SK-N-SH treated with all-trans-retinoic acid at 6 μM for 48 hours (cell line): Measurements from ENCODE around the gene PARVB.
"Not testable (repeated sequence)": the region's sequence is repeated elsewhere in the genome, so short reads cannot be mapped to it uniquely, and the experiment has no call there.

Experiments
- ARNTL ChIP-seq: fragments of 450-650 bp; formaldehyde crosslinking; IDR thresholded peaks from 2 replicates; pipeline ENCODE4 v1.5.0; 2020; ENCODE audit warnings: low read depth, mild to moderate bottlenecking, moderate library complexity, borderline replicate concordance
- CSDC2 ChIP-seq: fragments of 250-450 bp; sonication (Bioruptor Pico); IDR thresholded peaks from 2 replicates; pipeline ENCODE4 v1.5.0; 2020; ENCODE audit warnings: mild to moderate bottlenecking, moderate library complexity
- GLIS3 ChIP-seq: fragments of 250-450 bp; sonication (Bioruptor Pico); IDR thresholded peaks from 2 replicates; pipeline ENCODE4 v1.5.0; 2020; ENCODE audit warnings: mild to moderate bottlenecking, moderate library complexity
- ISL1 ChIP-seq: fragments of 250-450 bp; sonication (Bioruptor Pico); IDR thresholded peaks from 2 replicates; pipeline ENCODE4 v2.1.2; 2022; ENCODE audit warnings: mild to moderate bottlenecking, moderate library complexity
- OSR1 ChIP-seq: fragments of 250-450 bp; sonication (Bioruptor Pico); IDR thresholded peaks from 2 replicates; pipeline ENCODE4 v1.8.0; 2022; ENCODE audit warnings: moderate library complexity, mild to moderate bottlenecking, inconsistent platforms
- PPARA ChIP-seq: fragments of 250-450 bp; sonication (Bioruptor Pico); IDR thresholded peaks from 2 replicates; pipeline ENCODE4 v1.5.0; 2020; ENCODE audit warnings: mild to moderate bottlenecking, borderline replicate concordance
- RARB ChIP-seq: fragments of 250-450 bp; sonication (Bioruptor Pico); IDR thresholded peaks from 2 replicates; pipeline ENCODE4 v1.8.0; 2021; ENCODE audit warnings: mild to moderate bottlenecking, moderate library complexity
- SNAI2 ChIP-seq: fragments of 250-450 bp; sonication (Bioruptor Pico); IDR thresholded peaks from 2 replicates; pipeline ENCODE4 v1.5.0; 2020; ENCODE audit warnings: mild to moderate bottlenecking, moderate library complexity
- TCF4 ChIP-seq: fragments of 250-450 bp; sonication (Bioruptor Pico); IDR thresholded peaks from 2 replicates; pipeline ENCODE4 v1.8.0; 2021; ENCODE audit warnings: mild to moderate bottlenecking, moderate library complexity, borderline replicate concordance
- ZFP3 ChIP-seq: fragments of 250-450 bp; sonication (Bioruptor Pico); IDR thresholded peaks from 2 replicates; pipeline ENCODE4 v1.5.0; 2020; ENCODE audit warnings: mild to moderate bottlenecking, moderate library complexity
- ZFP30 ChIP-seq: fragments of 450-650 bp; formaldehyde crosslinking; IDR thresholded peaks from 2 replicates; pipeline ENCODE4 v1.5.0; 2022; ENCODE audit warnings: mild to moderate bottlenecking, moderate library complexity
- ZNF8 ChIP-seq: fragments of 450-650 bp; formaldehyde crosslinking; IDR thresholded peaks from 2 replicates; pipeline ENCODE4 v1.5.0; 2020; ENCODE audit warnings: mild to moderate bottlenecking, moderate library complexity
- TF ChIP-seq, protein P1 (sequence below): fragments of 250-450 bp; sonication (Bioruptor Pico); IDR thresholded peaks from 2 replicates; pipeline ENCODE4 v1.5.1; 2020; ENCODE audit warnings: low read depth, mild to moderate bottlenecking, moderate library complexity

DNA sequence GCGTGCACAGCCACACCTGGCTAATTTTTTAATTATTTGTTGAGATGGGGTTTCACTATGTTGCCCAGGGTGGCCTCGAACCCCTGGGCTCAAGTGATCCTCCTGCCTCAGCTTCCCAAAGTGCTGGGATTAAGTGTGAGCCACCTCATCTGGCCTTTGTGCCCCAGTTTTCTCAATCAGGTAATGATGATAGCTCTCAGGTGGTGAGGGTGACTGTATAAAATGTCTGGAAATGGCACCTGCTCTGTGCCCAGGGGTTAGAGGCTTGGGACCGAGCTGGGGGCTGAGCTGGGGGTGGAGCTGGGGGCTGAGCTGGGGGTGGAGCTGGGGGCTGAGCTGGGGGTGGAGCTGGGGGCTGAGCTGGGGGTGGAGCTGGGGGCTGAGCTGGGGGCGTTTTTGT lies 32.5 kb downstream of the PARVB start:
- TF ChIP-seq TCF4 (CRISPR knock-in tag); CSDC2 (CRISPR knock-in tag); ZNF8 (CRISPR knock-in tag); GLIS3 (CRISPR knock-in tag); ARNTL; ISL1 (CRISPR knock-in tag); SNAI2 (CRISPR knock-in tag); OSR1; ZFP30 (CRISPR knock-in tag); PPARA (CRISPR knock-in tag); RARB (CRISPR knock-in tag); ZFP3: not testable (repeated sequence)
- TF ChIP-seq, protein P1, sequence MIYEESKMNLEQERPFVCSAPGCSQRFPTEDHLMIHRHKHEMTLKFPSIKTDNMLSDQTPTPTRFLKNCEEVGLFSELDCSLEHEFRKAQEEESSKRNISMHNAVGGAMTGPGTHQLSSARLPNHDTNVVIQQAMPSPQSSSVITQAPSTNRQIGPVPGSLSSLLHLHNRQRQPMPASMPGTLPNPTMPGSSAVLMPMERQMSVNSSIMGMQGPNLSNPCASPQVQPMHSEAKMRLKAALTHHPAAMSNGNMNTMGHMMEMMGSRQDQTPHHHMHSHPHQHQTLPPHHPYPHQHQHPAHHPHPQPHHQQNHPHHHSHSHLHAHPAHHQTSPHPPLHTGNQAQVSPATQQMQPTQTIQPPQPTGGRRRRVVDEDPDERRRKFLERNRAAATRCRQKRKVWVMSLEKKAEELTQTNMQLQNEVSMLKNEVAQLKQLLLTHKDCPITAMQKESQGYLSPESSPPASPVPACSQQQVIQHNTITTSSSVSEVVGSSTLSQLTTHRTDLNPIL, result not testable (repeated sequence)
